Activated CD4-positive, alpha-beta T cell treated with anti-CD3 and anti-CD28 coated beads for 36 hours (primary cell): Measurements from ENCODE around the gene TM2D1. TPM values are rescaled to one million over a fixed set of nuclear protein-coding genes. Genes with fewer than 3 reads are reported as not detected.

Experiments used
- ATAC-seq: fragments of 200-7000 bp; cut with Tn5 transposase; one replicate; pipeline ENCODE4 v1.10.0; 2021; ENCODE audit warnings: mild to moderate bottlenecking, moderate library complexity
- CTCF ChIA-PET: fragments of 350-600 bp; sonication (Branson Sonifier 250); formaldehyde crosslinking; loops from one replicate; lab custom pipeline; 2021; ENCODE audit warnings: antibody characterized with exemption; lab: Charles Lee
- POLR2A ChIA-PET: fragments of 350-600 bp; sonication (Branson Sonifier 250); formaldehyde crosslinking; loops from one replicate; lab custom pipeline; 2021; ENCODE audit warnings: antibody characterized with exemption, inconsistent platforms; lab: Charles Lee
- DNase-seq: peaks from one replicate; pipeline ENCODE4 v3.0.0-alpha.2; 2020
- H3K27ac Mint-ChIP-seq: one replicate; pipeline ENCODE4 v1.8.0; 2021; ENCODE audit warnings: mixed read lengths
- H3K27me3 Mint-ChIP-seq: one replicate; pipeline ENCODE4 v1.8.0; 2021; ENCODE audit warnings: mixed read lengths
- H3K36me3 Mint-ChIP-seq: one replicate; pipeline ENCODE4 v1.8.0; 2021; ENCODE audit warnings: low read depth, mixed read lengths
- H3K4me1 Mint-ChIP-seq: one replicate; pipeline ENCODE4 v1.8.0; 2021; ENCODE audit warnings: mixed read lengths
- H3K4me3 Mint-ChIP-seq: one replicate; pipeline ENCODE4 v1.8.0; 2021; ENCODE audit warnings: mild to moderate bottlenecking, moderate library complexity, mixed read lengths
- H3K9me3 Mint-ChIP-seq: one replicate; pipeline ENCODE4 v1.8.0; 2021; ENCODE audit warnings: low read depth, mixed read lengths
- intact Hi-C, 2 experiments: fragments of 100-400 bp; cut with DNase I in 1 of 2; cut with micrococcal nuclease in 1 of 2; formaldehyde crosslinking; loops; one replicate each; pipeline versions ENCODE4 v1.14.2 to v1.15.1; 2022 to 2024; cut with DNase I, micrococcal nuclease
- total RNA-seq, 2 experiments: library from RNA; stranded (reverse); gene quantifications; one replicate each; pipeline ENCODE4 v1.2.3, GENCODE V29; 2021

The TM2D1 gene
- total RNA-seq, 2 experiments from 2014 or later = 20.8 to 26.4 TPM

- no peaks in the 10 kb centered on the region for H3K27me3 Mint-ChIP-seq
- ChIA-PET POLR2A (no interaction called here), CTCF (interaction anchor here (0.6 to 1.6 kb wide), 2 partner anchors 23 to 89 kb away, joined by 3 to 5 read pairs; no protein-coding TSS in a partner anchor)
- no peaks in the 10 kb centered on the region for H3K9me3 Mint-ChIP-seq
- no peak for ATAC-seq
- intact Hi-C loops = no loop called here
- H3K27ac Mint-ChIP-seq = no peak overlapping the region
- no peaks in the 10 kb centered on the region for H3K36me3 Mint-ChIP-seq
- no peak for DNase-seq
- no peaks in the 10 kb centered on the region for H3K4me1 Mint-ChIP-seq
- H3K4me3 Mint-ChIP-seq = no peak overlapping the region
These were observed 89.4 kb downstream of the TM2D1 start for GRCh38 chr1:61635557-61635956.

GRCh38 chr1:61631436-61631835, 93.5 kb downstream of the TM2D1 start:
- Mint-ChIP-seq H3K4me3 (no peak overlapping the region), H3K27me3 (no peaks in the 10 kb centered on the region), H3K9me3 (no peaks in the 10 kb centered on the region), H3K4me1 (no peaks in the 10 kb centered on the region), H3K36me3 (no peaks in the 10 kb centered on the region), H3K27ac (no peak overlapping the region)
- POLR2A ChIA-PET = no interaction called here
- ATAC-seq = no peak
- intact Hi-C loops = no loop called here
- CTCF ChIA-PET = interaction anchor here (0.6 to 1.3 kb wide), 4 partner anchors 9 to 1934 kb away, joined by 3 to 4 read pairs (median 3); no protein-coding TSS in a partner anchor
- no peak for DNase-seq

Other genes with a start within 250 kb of the TM2D1 start
- gene PATJ, start 17.3 kb upstream of the TM2D1 start, total RNA-seq = 10 to 100 TPM; 12.6 to 12.8 TPM